HTR-8/SVneo (cell line): ENCODE measurements around the gene COL24A1.
"Not testable (repeated sequence)": the region's sequence is repeated elsewhere in the genome, so short reads cannot be mapped to it uniquely, and the experiment has no call there.

Experiments
- DNase-seq: peaks from one replicate; pipeline ENCODE4 v3.0.0; 2011; ENCODE audit warnings: low spot score, mixed read lengths; ENCODE audit not compliant: insufficient read length
- FAIRE-seq: peaks from 2 replicates; lab custom pipeline; 2011; peaks lifted over from hg19 to GRCh38; lab: Jason Lieb, UNC

Gene COL24A1

GRCh38 chr1:85718678-85719340 is 437.8 kb downstream of the COL24A1 start:
- DNase-seq = no peak
- FAIRE-seq = no peak

- FAIRE-seq, DNase-seq: not testable (repeated sequence)
These were observed 442.0 kb downstream of the COL24A1 start for GRCh38 chr1:85714418-85715114.

GRCh38 chr1:85708829-85709227 is 447.7 kb downstream of the COL24A1 start:
- FAIRE-seq (no peak), DNase-seq (no peak)

- DNase-seq (peak; percentile 83), FAIRE-seq (peak; percentile 82)
These were observed 448.4 kb downstream of the COL24A1 start, which contains the start of gene ZNHIT6 for GRCh38 chr1:85707990-85708828. Gene ZNHIT6, minus strand, starts transcription at chr1:85708433. Its CDS starts 149 bp downstream, at chr1:85708284.

- FAIRE-seq (no peak), DNase-seq (no peak)
These were observed 449.1 kb downstream of the COL24A1 start for GRCh38 chr1:85707267-85707989.

- DNase-seq (no peak), FAIRE-seq (no peak)
These were observed 450.6 kb downstream of the COL24A1 start for GRCh38 chr1:85705940-85706339.

- DNase-seq = no peak
- FAIRE-seq = no peak
These were observed 456.1 kb downstream of the COL24A1 start for GRCh38 chr1:85700422-85700821.

- DNase-seq = no peak
- no peak for FAIRE-seq
These were observed 458.7 kb downstream of the COL24A1 start for GRCh38 chr1:85697895-85698294.

- FAIRE-seq (no peak), DNase-seq (peak; percentile 17)
These were observed 463.8 kb downstream of the COL24A1 start for GRCh38 chr1:85692730-85693314.

- FAIRE-seq (no peak), DNase-seq (no peak)
These were observed 466.7 kb downstream of the COL24A1 start for GRCh38 chr1:85689775-85690404.

- DNase-seq = no peak
- FAIRE-seq = no peak
These were observed 473.1 kb downstream of the COL24A1 start for GRCh38 chr1:85683292-85684025.

- DNase-seq (no peak), FAIRE-seq (no peak)
These were observed 475.5 kb downstream of the COL24A1 start for GRCh38 chr1:85681087-85681486.
